T-helper 2 cell treated with Interferon-gamma antibody and Interleukin-4, amounts not matched to agents 5 μg/mL and 100 μg/mL, for 36 hours (primary cell): ENCODE data around the gene ALS2CL.
A peak's percentile ranks its signal among the peaks of the same experiment; 100 is the strongest.
"Not testable (repeated sequence)": the region's sequence is repeated elsewhere in the genome, so short reads cannot be mapped to it uniquely, and the experiment has no call there.

Experiments
- DNase-seq: peaks from one replicate; pipeline ENCODE4 v3.0.0; 2021; ENCODE audit warnings: low spot score
- H3K27ac Mint-ChIP-seq: one replicate; pipeline ENCODE4 v1.8.0; 2021; ENCODE audit warnings: mild to moderate bottlenecking, mixed read lengths
- H3K27me3 Mint-ChIP-seq: one replicate; pipeline ENCODE4 v1.8.0; 2021; ENCODE audit warnings: low read depth, mixed read lengths
- H3K36me3 Mint-ChIP-seq: one replicate; pipeline ENCODE4 v1.8.0; 2021; ENCODE audit warnings: low read depth, mixed read lengths
- H3K4me1 Mint-ChIP-seq: one replicate; pipeline ENCODE4 v1.8.0; 2021; ENCODE audit warnings: low read depth, mixed read lengths
- H3K4me3 Mint-ChIP-seq: one replicate; pipeline ENCODE4 v1.8.0; 2022; ENCODE audit warnings: mild to moderate bottlenecking, moderate library complexity, mixed read lengths
- H3K9me3 Mint-ChIP-seq: one replicate; pipeline ENCODE4 v1.8.0; 2021; ENCODE audit warnings: mixed read lengths

Gene ALS2CL

DNA sequence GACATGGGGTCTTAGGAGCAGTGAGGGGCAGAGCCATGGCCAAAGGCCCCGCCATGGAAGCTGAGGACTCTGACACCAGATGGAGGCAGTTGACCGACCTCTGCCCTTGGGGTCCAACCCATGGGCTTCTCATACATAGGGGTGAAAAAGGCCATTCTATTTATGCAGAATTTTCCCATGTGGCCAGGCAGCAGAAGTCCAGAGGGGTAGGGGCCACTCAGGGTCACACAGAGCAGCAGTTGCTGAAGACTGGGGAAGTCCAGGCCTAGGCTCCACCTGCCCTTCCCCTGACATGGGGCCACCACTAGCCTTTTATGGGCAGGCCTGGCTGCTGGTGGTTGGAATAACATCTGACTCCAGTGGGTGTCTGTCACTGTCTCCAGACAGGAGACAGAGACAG, 17.8 kb upstream of the ALS2CL start:
- H3K27me3 Mint-ChIP-seq, result no peaks in the 10 kb centered on the region
- no peak for DNase-seq
- no peak overlapping the region for H3K27ac Mint-ChIP-seq
- no peaks in the 10 kb centered on the region for H3K4me1 Mint-ChIP-seq
- no peaks in the 10 kb centered on the region for H3K36me3 Mint-ChIP-seq
- H3K4me3 Mint-ChIP-seq, result no peak overlapping the region
- H3K9me3 Mint-ChIP-seq, result no peaks in the 10 kb centered on the region

DNA sequence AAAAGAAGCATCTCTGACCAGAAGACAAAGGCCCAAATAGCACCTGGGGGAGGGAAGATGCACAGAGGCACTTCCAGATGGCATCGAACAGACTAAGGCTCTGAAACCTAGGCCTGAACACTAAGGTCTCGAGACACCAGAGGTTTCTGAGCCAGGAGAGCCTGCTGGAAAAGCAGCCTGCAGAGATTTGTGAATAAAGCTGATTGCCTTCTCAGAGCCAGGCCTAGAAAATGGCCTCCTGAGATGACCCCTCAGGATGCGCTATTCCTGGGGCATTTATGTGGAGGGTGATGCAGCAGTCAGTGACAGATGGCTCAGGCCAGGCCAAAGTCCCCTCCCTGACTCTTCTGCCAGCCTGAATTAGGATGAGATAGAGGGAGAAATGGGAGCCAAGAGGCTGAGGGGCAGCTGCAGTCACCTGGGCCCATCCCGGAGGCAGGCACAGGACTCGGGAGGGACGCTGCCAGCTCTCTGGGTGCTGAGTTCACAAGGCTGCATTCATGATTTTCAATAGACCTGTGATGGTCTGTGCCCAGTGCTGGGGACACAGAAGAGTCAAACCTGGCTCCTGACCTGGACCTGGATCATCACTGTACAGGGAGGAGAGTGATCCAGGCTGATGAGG, 17.3 kb upstream of the ALS2CL start:
- no peak for DNase-seq
- Mint-ChIP-seq H3K36me3 (no peaks in the 10 kb centered on the region), H3K4me3 (no peak overlapping the region), H3K27me3 (no peaks in the 10 kb centered on the region), H3K9me3 (no peaks in the 10 kb centered on the region), H3K4me1 (no peaks in the 10 kb centered on the region), H3K27ac (no peak overlapping the region)

DNA sequence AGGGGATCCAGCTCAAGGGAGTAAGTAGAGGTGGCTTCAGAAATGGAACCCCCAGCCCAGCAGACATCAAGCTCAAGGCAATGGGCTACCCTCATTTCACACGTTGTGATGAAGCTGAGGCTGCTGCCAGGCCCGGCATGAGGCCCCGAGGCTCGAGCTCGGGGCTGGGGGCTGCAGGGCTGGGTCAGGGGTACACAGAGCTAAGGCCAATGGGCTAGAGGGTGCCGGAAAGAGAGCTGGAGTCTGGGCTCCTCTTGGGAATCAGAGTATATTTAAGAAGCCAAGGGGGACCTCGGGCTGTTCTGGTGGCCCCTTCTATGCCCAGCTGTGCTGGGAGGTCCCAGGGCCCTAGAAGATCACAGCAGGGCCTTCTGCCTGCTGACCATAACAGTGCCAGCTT, 16.8 kb upstream of the ALS2CL start:
- DNase-seq, result no peak

DNA sequence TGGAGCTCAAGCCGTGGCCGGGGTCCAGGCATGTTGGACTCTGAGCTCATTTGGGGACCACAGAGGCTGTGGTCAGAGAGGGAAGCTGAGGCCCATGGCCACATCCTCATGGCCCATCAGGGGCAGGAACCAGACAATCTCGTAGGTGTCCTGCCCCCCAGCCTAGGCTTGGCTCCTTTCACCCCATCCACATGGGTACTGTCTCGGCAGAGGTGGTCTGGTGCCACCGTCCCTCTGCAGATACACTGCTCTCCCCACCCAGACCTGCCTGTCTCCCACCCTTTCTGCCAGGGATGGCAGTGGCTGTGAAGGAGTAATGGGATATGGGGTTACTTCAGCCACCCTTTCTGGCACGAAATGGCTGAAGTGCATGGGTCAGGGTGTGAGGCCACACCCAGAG, 16.2 kb upstream of the ALS2CL start:
- no peak for DNase-seq
- Mint-ChIP-seq H3K27me3 (no peaks in the 10 kb centered on the region), H3K9me3 (no peaks in the 10 kb centered on the region), H3K4me1 (no peaks in the 10 kb centered on the region), H3K27ac (no peak overlapping the region), H3K36me3 (no peaks in the 10 kb centered on the region), H3K4me3 (no peak overlapping the region)

More for the DNA sequence above, 16.8 kb upstream of the ALS2CL start:
- Mint-ChIP-seq H3K36me3 (no peaks in the 10 kb centered on the region), H3K4me3 (no peak overlapping the region), H3K4me1 (no peaks in the 10 kb centered on the region), H3K9me3 (no peaks in the 10 kb centered on the region), H3K27me3 (no peaks in the 10 kb centered on the region), H3K27ac (no peak overlapping the region)

DNA sequence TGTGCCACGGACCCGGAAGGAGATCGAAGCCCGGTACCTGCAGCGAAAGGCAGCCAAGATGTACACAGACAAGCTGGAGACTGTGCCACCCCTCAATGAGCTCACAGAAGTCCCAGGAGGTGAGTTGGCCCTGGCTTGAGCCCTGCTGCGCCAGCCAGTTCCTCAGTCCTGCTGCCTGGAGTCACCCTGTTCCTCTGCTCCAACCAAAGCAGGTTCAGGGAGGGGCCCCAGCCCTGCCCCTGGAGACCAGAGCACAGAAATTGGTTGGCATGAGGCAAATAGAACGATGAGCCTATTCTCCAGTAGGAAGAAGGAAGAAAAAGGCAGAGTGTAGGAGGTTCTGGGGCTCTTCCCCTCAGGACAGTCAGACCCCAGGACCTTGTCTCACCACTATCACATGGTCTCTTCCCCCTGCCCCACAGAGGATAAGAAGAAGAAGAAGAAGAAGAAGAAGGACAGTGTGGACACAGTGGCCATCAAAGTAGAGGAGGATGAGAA, 15.7 kb upstream of the ALS2CL start:
- no peak for DNase-seq
- no peak overlapping the region for H3K27ac Mint-ChIP-seq
- no peaks in the 10 kb centered on the region for H3K27me3 Mint-ChIP-seq
- H3K4me3 Mint-ChIP-seq, result no peak overlapping the region
- no peaks in the 10 kb centered on the region for H3K4me1 Mint-ChIP-seq
- no peaks in the 10 kb centered on the region for H3K9me3 Mint-ChIP-seq
- H3K36me3 Mint-ChIP-seq, result no peaks in the 10 kb centered on the region

DNA sequence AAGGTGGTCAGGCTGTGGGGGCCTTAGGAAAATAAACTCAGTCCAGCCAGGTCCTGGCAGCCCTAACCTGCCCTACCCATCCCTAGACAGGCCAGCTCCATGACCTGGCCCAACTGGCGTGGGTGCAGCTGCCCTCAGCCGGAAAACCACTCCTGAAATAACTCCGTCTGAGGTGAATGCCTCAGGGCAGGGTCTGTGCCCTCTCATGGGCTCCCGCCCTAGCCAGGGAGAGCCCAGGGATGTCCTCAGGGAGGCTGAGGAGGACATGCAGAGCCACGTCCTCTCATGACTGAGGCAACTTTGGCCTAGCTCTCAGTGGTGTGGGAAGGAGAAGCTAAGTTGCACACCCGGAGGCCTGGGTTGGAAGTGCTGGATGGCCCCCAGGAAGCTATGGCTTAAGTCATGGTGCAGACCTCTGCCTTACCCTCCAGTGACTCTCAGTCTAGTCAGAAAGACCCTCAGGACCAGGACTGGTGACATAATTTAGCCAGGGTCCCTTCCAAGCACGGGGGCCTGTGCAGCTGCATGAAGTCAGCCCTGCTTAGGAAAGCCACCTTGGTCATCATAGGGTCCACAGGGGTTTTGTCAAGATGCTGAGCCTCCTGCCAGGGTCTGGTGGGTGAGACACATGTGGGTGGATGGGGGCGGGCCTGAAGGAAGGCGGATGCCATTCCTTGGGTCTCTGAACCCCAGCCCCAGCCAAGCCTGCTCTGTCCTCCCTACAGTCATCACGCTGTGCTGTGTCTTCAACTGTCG, 15.1 kb upstream of the ALS2CL start:
- no peak overlapping the region for H3K27ac Mint-ChIP-seq
- no peak for DNase-seq

DNA sequence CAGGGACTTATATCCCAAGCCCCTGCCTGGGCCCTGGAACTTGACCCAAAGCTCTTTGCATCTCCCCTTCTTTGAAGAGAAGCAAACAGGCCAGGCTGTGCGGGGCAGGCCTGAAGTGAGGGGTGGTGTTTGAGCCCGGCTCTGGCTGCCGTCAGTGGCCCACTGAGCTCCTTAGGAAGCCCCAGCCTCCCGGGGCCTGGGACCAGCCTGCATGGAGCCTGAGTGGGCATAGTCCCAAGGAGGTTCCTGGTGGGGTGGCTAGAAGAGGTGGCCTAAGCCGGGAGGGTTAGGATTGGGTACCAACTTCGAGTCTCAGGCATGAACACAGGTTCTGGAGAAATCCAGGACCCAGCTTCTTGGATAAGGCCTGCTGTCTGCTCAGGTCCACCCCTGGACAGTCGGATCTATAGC, 14.1 kb upstream of the ALS2CL start:
- Mint-ChIP-seq H3K4me1 (no peaks in the 10 kb centered on the region), H3K27me3 (peaks cover 3% of the 10 kb centered on the region), H3K36me3 (no peaks in the 10 kb centered on the region), H3K9me3 (no peaks in the 10 kb centered on the region), H3K27ac (no peak overlapping the region), H3K4me3 (no peak overlapping the region)
- no peak for DNase-seq

More for the DNA sequence above, 15.1 kb upstream of the ALS2CL start:
- H3K36me3 Mint-ChIP-seq, result no peaks in the 10 kb centered on the region
- no peaks in the 10 kb centered on the region for H3K4me1 Mint-ChIP-seq
- peaks cover 3% of the 10 kb centered on the region for H3K27me3 Mint-ChIP-seq
- H3K9me3 Mint-ChIP-seq, result no peaks in the 10 kb centered on the region
- H3K4me3 Mint-ChIP-seq, result no peak overlapping the region

DNA sequence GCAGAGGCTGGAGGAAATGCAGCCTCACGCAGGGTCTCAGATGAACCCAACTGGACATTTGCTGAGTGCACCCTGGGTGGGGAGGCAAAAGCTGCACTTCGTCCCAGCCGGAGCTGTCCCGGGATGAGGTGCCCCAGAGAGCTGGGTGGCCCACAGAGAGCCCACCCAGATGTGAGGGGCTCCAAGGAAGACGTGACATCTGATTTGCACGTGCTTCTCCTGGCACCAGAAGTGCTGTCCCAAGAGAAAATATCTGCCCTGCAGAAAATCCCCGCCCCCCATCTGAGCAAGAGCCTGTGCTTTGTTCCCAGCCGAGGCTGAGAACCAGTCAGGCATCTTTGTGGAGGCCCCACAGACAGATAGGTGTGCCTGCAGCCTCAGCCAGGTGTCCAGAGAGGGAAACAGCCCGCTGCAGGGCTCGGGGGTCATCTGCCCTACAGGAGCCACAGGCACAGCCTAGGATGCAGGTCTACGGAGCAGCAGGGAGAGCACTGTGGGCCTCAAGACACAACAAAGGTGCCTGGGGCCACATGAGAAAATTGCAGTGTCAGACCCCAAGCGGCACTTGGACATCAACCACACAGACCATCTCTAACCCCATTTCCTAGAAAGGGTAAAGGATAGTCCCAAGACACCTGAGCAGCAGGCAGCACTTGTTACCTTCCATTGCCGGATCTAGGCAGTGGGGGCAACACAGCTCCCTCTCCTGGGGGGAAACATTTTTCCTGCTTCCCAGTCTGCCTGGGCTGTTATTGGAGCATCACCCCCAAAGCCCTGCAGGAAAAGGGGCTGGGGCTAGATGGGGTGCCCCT, 13.5 kb upstream of the ALS2CL start:
- Mint-ChIP-seq H3K9me3 (no peaks in the 10 kb centered on the region), H3K27me3 (peaks cover 9% of the 10 kb centered on the region), H3K27ac (no peak overlapping the region), H3K4me3 (no peak overlapping the region), H3K4me1 (no peaks in the 10 kb centered on the region), H3K36me3 (no peaks in the 10 kb centered on the region)
- no peak for DNase-seq

DNA sequence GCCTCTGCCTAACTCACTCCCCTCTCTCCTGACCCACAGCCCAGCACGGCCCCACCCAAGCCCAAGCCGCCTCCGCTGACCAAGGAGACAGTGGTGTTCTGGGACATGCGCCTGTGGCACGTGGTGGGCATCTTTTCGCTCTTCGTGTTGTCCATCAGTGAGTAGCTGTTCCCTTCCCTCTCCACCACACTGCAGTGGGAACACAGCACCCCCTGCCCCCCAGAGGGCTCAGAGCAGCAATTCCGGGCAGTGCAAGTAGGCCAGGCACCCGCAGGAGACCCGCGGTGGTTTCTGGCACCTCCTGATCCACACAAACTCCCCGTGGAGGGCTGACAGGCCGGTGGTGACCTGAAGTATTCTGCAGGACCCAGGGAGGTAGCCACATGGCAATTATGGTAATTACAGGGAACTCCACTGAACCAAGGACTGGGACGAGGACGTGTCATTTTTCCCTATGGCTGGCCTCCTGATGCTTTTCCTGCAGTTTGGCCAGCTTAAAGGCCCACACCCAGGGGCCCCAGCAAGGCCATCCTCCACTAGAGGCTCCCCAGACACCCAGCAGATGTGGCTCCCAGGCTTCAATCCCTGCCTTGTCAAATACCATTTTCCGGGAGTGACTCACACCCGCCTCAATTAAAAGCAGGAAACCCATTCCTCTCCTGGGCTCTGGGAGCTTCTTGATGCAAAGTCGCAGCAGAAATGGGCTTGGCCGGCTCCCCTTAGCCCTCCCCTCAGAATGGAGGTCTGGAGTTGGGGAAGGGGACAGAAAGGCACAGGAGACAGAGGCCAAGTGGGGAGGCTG, 12.5 kb upstream of the ALS2CL start:
- Mint-ChIP-seq H3K9me3 (no peaks in the 10 kb centered on the region), H3K27me3 (peaks cover 14% of the 10 kb centered on the region), H3K4me1 (no peaks in the 10 kb centered on the region), H3K27ac (no peak overlapping the region), H3K4me3 (no peak overlapping the region), H3K36me3 (no peaks in the 10 kb centered on the region)
- DNase-seq, result no peak

DNA sequence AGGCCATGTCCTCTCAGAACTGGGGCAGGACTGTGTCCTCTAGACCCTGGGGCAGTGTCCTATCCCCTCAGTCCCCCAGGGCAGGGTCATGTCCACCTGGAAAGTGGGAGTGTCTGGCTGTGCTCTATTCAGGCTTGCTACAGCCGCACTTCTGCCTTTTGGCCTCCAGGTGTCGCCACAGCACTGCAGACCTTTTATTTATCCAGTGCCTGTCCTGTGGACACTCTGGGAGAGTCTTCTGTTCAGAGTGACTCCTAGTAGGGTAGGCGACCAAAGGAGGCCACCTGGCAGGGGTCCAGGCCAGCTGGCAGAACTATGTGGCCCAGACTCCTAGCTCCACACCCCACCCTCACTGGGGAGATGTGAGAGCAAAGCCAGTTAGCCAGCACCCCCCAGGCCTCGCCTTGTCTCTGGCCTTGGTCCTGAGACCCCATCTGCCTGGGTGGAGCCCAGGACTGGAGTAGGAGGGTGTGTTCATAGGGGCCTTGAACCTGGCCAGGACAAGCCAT, 11.6 kb upstream of the ALS2CL start:
- Mint-ChIP-seq H3K4me1 (no peaks in the 10 kb centered on the region), H3K27ac (peak overlapping the region; percentile 41), H3K27me3 (peaks cover 21% of the 10 kb centered on the region), H3K9me3 (no peaks in the 10 kb centered on the region), H3K4me3 (no peak overlapping the region), H3K36me3 (no peaks in the 10 kb centered on the region)
- DNase-seq, result peak; percentile 47

DNA sequence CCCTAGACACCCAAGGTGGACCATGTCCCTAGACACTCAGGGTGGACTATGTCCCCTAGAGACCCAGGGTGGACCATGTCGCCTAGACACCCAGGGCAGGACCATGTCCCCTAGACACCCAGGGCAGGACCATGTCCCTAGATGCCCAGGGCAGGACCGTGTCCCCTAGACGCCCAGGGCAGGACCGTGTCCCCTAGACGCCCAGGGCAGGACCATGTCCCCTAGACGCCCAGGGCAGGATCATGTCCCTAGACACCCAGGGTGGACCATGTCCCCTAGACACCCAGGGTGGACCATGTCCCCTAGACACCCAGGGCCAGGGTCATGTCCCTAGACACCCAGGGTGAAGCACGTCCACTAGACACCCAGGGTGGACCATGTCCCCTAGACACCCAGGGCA, 10.9 kb upstream of the ALS2CL start:
- H3K27me3 Mint-ChIP-seq, result peaks cover 26% of the 10 kb centered on the region
- not testable (repeated sequence) for DNase-seq, H3K36me3 Mint-ChIP-seq, H3K4me3 Mint-ChIP-seq, H3K4me1 Mint-ChIP-seq, H3K27ac Mint-ChIP-seq, H3K9me3 Mint-ChIP-seq

DNA sequence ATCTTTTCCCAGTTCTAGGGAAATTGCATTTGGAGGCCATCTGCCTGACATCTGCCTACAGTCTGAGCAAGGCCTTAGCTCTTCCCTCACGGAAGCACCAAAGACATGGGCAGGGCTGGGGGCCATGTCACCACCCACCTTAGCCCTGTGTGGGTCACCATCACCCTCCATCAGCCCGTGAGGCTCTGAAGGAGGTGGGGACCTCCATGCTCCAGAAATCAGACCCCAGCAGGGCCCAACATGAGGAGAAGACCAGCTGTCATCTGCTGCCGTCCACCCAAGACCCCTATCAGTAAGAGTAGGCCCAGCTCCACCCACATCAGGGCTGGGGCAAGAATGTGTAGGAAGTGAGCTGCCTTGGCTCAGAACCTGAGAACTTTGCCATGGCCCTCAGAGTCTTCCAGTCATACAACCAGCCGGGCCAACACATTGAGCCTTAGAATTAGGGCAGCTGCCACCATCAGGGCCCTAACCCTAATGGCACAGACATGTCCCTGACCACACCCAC, 9.6 kb upstream of the ALS2CL start:
- DNase-seq, result no peak
- Mint-ChIP-seq H3K9me3 (no peaks in the 10 kb centered on the region), H3K27ac (no peak overlapping the region), H3K4me1 (no peaks in the 10 kb centered on the region), H3K27me3 (peaks cover 32% of the 10 kb centered on the region), H3K4me3 (no peak overlapping the region), H3K36me3 (no peaks in the 10 kb centered on the region)

DNA sequence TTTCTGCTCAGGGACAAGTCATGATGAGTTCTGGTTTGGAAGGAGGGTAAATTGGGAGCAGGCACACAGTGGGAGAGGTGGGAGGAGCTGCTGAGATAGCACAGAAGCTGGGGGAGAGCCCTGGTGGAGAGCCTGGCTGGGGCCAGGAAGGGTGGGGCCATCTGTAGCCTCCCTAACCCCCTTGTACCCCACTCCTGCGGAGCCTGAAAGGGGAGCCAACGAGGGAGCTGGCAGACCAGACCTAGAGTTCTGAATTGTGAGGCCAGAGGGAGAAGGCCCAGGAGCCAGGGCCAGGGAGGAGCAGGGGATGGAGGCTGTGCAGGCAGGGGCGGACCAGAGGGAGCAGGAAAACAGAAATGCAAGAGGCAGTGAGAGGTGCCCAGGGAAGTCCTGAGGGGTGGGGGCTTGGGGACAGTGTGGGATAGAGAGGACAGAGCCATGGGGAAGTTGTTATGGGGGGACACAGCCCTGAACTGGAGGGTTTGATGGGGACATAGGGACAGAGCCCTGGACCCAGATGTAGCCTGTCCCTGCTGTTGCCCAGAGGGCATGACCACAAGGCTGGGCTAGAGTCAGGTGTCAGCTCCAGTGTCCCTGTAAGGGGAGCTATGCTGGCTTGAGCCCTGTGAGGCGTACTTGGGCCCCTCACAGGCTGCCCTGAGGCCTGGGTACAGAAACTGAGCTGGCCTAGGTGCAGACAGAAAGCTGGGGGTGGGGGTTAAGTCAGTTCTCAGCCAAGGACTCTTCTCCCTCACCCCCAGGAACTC, 8.9 kb upstream of the ALS2CL start:
- H3K27ac Mint-ChIP-seq, result peak overlapping the region; percentile 62
- no peaks in the 10 kb centered on the region for H3K36me3 Mint-ChIP-seq
- H3K27me3 Mint-ChIP-seq, result peaks cover 34% of the 10 kb centered on the region

More for the DNA sequence above, 8.9 kb upstream of the ALS2CL start:
- H3K9me3 Mint-ChIP-seq, result no peaks in the 10 kb centered on the region
- no peaks in the 10 kb centered on the region for H3K4me1 Mint-ChIP-seq
- H3K4me3 Mint-ChIP-seq, result no peak overlapping the region
- no peak for DNase-seq
